Measurements from ENCODE around the gene CRISP2. TPM values are rescaled to one million over a fixed set of nuclear protein-coding genes. Genes with fewer than 3 reads are reported as not detected.

The CRISP2 gene
- total RNA-seq, 2 donors from 2014 or later = not detected

DNA sequence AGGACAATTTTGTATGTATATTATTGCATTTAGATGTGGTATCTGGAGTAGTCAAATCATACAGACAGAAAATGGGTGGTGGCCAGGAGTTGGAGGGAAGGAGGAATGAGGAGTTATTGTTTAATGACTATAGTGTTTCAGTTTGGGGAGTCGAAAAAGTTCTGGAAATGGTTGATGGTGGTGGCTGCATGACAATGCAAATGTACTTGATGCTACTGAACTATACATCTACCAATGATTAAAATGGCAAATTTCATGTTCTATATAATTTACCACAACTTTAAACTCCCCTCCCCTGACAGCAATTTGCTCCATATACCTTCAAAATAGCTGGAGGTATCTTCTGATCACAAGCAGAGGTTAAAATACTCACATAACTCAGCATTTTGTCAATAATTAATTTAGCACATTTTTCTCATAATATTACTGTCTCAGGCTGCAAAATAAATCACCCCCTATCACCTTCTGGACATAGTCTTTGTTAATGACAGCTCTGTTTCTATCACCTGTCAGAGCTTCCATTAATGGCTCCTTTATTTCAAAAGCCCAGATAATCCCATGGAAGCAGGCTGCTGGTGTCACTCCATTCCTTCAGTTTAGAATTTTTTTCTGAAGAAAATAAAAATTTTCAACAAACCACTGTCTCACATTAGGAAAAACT, 51.0 kb downstream of the CRISP2 start:
- Histone ChIP-seq H3K4me3 (ENCODE audit: low read length) (no peak overlapping the region), H3K9me3 (ENCODE audit: control insufficient read depth, low read length) (no peaks in the 10 kb centered on the region), H3K36me3 (ENCODE audit: control insufficient read depth, insufficient read depth, low read length) (no peaks in the 10 kb centered on the region), H3K27me3 (ENCODE audit: control insufficient read depth, insufficient read depth, low read length, poor library complexity, severe bottlenecking) (no peaks in the 10 kb centered on the region), H3K4me1 (ENCODE audit: control insufficient read depth, insufficient read depth, low read length) (no peaks in the 10 kb centered on the region), H3K27ac (ENCODE audit: low read depth, low read length) (no peak overlapping the region), H3K9ac (ENCODE audit: extremely low read depth, low read length, poor library complexity, severe bottlenecking) (no peak overlapping the region)
- Mint-ChIP-seq H3K27ac (no peak overlapping the region), H3K9me3 (no peaks in the 10 kb centered on the region), H3K4me1 (peaks cover 3% of the 10 kb centered on the region), H3K27me3 (ENCODE audit: insufficient read depth) (peaks cover 2% of the 10 kb centered on the region), H3K4me3 (no peak overlapping the region), H3K36me3 (ENCODE audit: low read depth) (no peaks in the 10 kb centered on the region)
- 83% methylated on average over 1 of the region's 1 CpG; no CpG with 5 or more reads in 1 of the 2 experiments for WGBS, 2 experiments (ENCODE audit: insufficient coverage in 1 of 2, insufficient read length in 1 of 2)
- TF ChIP-seq CTCF (conservative IDR thresholded peaks at IDR 0.05) = no peak
- DNase-seq = no peak

DNA sequence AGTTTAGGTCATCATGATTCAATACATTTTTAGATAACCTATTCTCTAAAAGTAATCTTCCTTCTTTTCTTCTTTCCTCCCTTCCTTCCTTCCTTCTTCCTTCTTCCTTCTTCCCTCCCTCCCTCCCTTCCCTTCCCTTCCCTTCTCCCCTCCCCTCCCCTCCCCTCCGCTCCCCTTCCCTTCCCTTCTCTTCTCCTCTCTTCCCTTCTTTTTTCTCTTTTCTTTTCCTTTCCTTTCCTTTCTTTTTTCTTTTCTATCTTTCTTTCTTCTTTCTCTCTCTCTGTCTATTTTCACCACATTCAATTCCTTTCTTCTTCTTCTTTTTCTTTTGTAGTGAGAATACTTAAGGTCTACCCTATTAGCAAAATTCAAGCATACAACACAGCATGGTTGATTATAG, 59.4 kb downstream of the CRISP2 start:
- H3K27ac ChIP-seq (ENCODE audit: low read depth, low read length) = no peak overlapping the region
- H3K9me3 ChIP-seq (ENCODE audit: control insufficient read depth, low read length) = no peaks in the 10 kb centered on the region
- H3K4me1 Mint-ChIP-seq = peaks cover 13% of the 10 kb centered on the region
- H3K9me3 Mint-ChIP-seq = no peaks in the 10 kb centered on the region
- no peaks in the 10 kb centered on the region for H3K36me3 Mint-ChIP-seq (ENCODE audit: low read depth)
- H3K4me3 ChIP-seq (ENCODE audit: low read length) = no peak overlapping the region
- H3K4me1 ChIP-seq (ENCODE audit: control insufficient read depth, insufficient read depth, low read length) = peaks cover 2% of the 10 kb centered on the region
- TF ChIP-seq CTCF (conservative IDR thresholded peaks at IDR 0.05) = no peak
- H3K4me3 Mint-ChIP-seq = no peak overlapping the region
- no peak overlapping the region for H3K27ac Mint-ChIP-seq
- H3K36me3 ChIP-seq (ENCODE audit: control insufficient read depth, insufficient read depth, low read length) = no peaks in the 10 kb centered on the region
- H3K27me3 ChIP-seq (ENCODE audit: control insufficient read depth, insufficient read depth, low read length, poor library complexity, severe bottlenecking) = no peaks in the 10 kb centered on the region
- 83 to 100% methylated on average over 1 of the region's 1 CpG for WGBS, 2 experiments (ENCODE audit: insufficient coverage in 1 of 2, insufficient read length in 1 of 2)
- H3K9ac ChIP-seq (ENCODE audit: extremely low read depth, low read length, poor library complexity, severe bottlenecking) = no peak overlapping the region
- peaks cover 2% of the 10 kb centered on the region for H3K27me3 Mint-ChIP-seq (ENCODE audit: insufficient read depth)
- DNase-seq = no peak

GRCh38 chr6:49653438-49653837, 59.9 kb downstream of the CRISP2 start:
- Histone ChIP-seq H3K9me3 (ENCODE audit: control insufficient read depth, low read length) (no peaks in the 10 kb centered on the region), H3K9ac (ENCODE audit: extremely low read depth, low read length, poor library complexity, severe bottlenecking) (no peak overlapping the region), H3K36me3 (ENCODE audit: control insufficient read depth, insufficient read depth, low read length) (no peaks in the 10 kb centered on the region), H3K4me3 (ENCODE audit: low read length) (no peak overlapping the region), H3K27me3 (ENCODE audit: control insufficient read depth, insufficient read depth, low read length, poor library complexity, severe bottlenecking) (no peaks in the 10 kb centered on the region), H3K27ac (ENCODE audit: low read depth, low read length) (no peak overlapping the region), H3K4me1 (ENCODE audit: control insufficient read depth, insufficient read depth, low read length) (peaks cover 3% of the 10 kb centered on the region)
- peaks cover 13% of the 10 kb centered on the region for H3K4me1 Mint-ChIP-seq
- H3K27me3 Mint-ChIP-seq (ENCODE audit: insufficient read depth) = peaks cover 2% of the 10 kb centered on the region
- no peaks in the 10 kb centered on the region for H3K9me3 Mint-ChIP-seq
- WGBS, 2 experiments (ENCODE audit: insufficient coverage in 1 of 2, insufficient read length in 1 of 2) = 90% methylated on average over 2 of the region's 2 CpGs; no CpG with 5 or more reads in 1 of the 2 experiments
- no peak overlapping the region for H3K4me3 Mint-ChIP-seq
- no peak overlapping the region for H3K27ac Mint-ChIP-seq
- no peak for TF ChIP-seq CTCF (conservative IDR thresholded peaks at IDR 0.05)
- no peak for DNase-seq
- no peaks in the 10 kb centered on the region for H3K36me3 Mint-ChIP-seq (ENCODE audit: low read depth)
